ENCODE measurements around the gene ARMC7.

DNA sequence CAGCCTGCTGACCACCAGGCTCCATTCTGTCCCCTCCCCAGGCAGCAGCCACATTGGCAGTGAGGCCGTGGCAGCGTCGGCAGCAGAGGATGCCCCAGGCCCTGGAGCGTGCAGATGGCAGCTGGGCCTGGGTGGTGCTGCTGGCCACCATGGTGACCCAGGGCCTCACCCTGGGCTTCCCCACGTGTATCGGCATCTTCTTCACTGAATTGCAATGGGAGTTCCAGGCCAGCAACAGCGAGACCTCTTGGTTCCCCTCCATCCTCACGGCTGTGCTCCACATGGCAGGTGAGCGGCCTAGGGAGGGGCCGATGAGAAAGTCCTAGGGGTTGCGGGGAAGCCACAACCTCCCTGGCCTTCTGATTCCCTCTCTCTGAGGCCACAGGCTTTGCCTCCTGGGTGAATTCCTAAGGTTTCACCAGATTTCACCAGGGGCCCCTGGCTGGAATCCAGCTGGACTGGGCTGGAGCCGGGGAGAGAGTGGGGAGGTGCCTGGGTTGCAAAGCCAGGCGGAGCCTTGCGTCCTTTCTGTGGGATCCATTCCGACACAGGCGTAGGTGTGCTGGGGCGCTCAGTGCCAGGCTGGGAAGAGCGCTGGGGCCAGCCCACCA lies 16.1 kb upstream of the ARMC7 start:
- TF ChIP-seq, protein P1, sequence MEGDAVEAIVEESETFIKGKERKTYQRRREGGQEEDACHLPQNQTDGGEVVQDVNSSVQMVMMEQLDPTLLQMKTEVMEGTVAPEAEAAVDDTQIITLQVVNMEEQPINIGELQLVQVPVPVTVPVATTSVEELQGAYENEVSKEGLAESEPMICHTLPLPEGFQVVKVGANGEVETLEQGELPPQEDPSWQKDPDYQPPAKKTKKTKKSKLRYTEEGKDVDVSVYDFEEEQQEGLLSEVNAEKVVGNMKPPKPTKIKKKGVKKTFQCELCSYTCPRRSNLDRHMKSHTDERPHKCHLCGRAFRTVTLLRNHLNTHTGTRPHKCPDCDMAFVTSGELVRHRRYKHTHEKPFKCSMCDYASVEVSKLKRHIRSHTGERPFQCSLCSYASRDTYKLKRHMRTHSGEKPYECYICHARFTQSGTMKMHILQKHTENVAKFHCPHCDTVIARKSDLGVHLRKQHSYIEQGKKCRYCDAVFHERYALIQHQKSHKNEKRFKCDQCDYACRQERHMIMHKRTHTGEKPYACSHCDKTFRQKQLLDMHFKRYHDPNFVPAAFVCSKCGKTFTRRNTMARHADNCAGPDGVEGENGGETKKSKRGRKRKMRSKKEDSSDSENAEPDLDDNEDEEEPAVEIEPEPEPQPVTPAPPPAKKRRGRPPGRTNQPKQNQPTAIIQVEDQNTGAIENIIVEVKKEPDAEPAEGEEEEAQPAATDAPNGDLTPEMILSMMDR (IDR thresholded peaks at IDR 0.05), result no peak
- no peak for TF ChIP-seq POLR2AphosphoS5 (IDR thresholded peaks at IDR 0.05; ENCODE audit: low read depth, low read length)
